ENCODE results near the gene NSFL1C. TPM values are rescaled to one million over a fixed set of nuclear protein-coding genes. Genes with fewer than 3 reads are reported as not detected.

Gene NSFL1C
- total and polyA plus RNA-seq, 2 experiments from 2014 or later, result 36.0 to 98.8 TPM

- no peak overlapping the region for H3K4me2 ChIP-seq
Measured at GRCh38 chr20:1463971-1464570, 2.6 kb downstream of the NSFL1C start.

GRCh38 chr20:1462834-1463233, 3.8 kb downstream of the NSFL1C start:
- TF ChIP-seq EZH2phosphoT487 (IDR thresholded peaks at IDR 0.05; ENCODE audit: low read depth, severe bottlenecking, unreplicated experiment) (no peak), EZH2 (IDR thresholded peaks at IDR 0.05; ENCODE audit: borderline replicate concordance) (no peak), CTCF (IDR thresholded peaks at IDR 0.05; ENCODE audit: poor library complexity) (no peak)
- H3K27ac ChIP-seq, result no peak overlapping the region
- no peak overlapping the region for H3K4me2 ChIP-seq
- no peaks in the 10 kb centered on the region for H3K9me2 ChIP-seq (replicated peaks; ENCODE audit: insufficient read depth)
- no peaks in the 10 kb centered on the region for H3K36me3 ChIP-seq (replicated peaks; ENCODE audit: insufficient read depth, low read depth)
- peaks cover 59% of the 10 kb centered on the region for H3K79me2 ChIP-seq
- WGBS (ENCODE audit: low lambda C conversion rate, missing lambda C conversion rate), result 93% methylated on average over 3 of the region's 3 CpGs
- no peak for DNase-seq (ENCODE audit: low spot score)
- no peak overlapping the region for H2AFZ ChIP-seq
- H3K4me1 ChIP-seq (ENCODE audit: insufficient read depth), result peaks cover 19% of the 10 kb centered on the region
- H3K9me3 ChIP-seq (ENCODE audit: low read depth), result no peaks in the 10 kb centered on the region
- H3K27me3 ChIP-seq, result no peaks in the 10 kb centered on the region
- H4K20me1 ChIP-seq (ENCODE audit: insufficient read depth, poor library complexity, severe bottlenecking), result peaks cover 41% of the 10 kb centered on the region
- no peak overlapping the region for H3K4me3 ChIP-seq

More at GRCh38 chr20:1463971-1464570, 2.6 kb downstream of the NSFL1C start:
- H3K36me3 ChIP-seq (replicated peaks; ENCODE audit: insufficient read depth, low read depth), result no peaks in the 10 kb centered on the region
- peaks cover 22% of the 10 kb centered on the region for H3K4me1 ChIP-seq (ENCODE audit: insufficient read depth)
- 95% methylated on average over 9 of the region's 9 CpGs for WGBS (ENCODE audit: low lambda C conversion rate, missing lambda C conversion rate)
- H3K27ac ChIP-seq, result no peak overlapping the region
- TF ChIP-seq CTCF (IDR thresholded peaks at IDR 0.05; ENCODE audit: poor library complexity) (no peak), EZH2phosphoT487 (IDR thresholded peaks at IDR 0.05; ENCODE audit: low read depth, severe bottlenecking, unreplicated experiment) (no peak)
- peaks cover 57% of the 10 kb centered on the region for H3K79me2 ChIP-seq
- no peaks in the 10 kb centered on the region for H3K9me2 ChIP-seq (replicated peaks; ENCODE audit: insufficient read depth)
- H3K27me3 ChIP-seq, result no peaks in the 10 kb centered on the region
- no peak overlapping the region for H2AFZ ChIP-seq
- H4K20me1 ChIP-seq (ENCODE audit: insufficient read depth, poor library complexity, severe bottlenecking), result peaks cover 41% of the 10 kb centered on the region
- no peak for DNase-seq (ENCODE audit: low spot score)
- H3K4me3 ChIP-seq, result no peak overlapping the region
- no peaks in the 10 kb centered on the region for H3K9me3 ChIP-seq (ENCODE audit: low read depth)

- no peak overlapping the region for H3K27ac ChIP-seq
- peaks cover 11% of the 10 kb centered on the region for H3K4me1 ChIP-seq (ENCODE audit: insufficient read depth)
- H3K79me2 ChIP-seq, result peaks cover 60% of the 10 kb centered on the region
- H3K9me3 ChIP-seq (ENCODE audit: low read depth), result no peaks in the 10 kb centered on the region
- peaks cover 41% of the 10 kb centered on the region for H4K20me1 ChIP-seq (ENCODE audit: insufficient read depth, poor library complexity, severe bottlenecking)
- no peak overlapping the region for H3K4me2 ChIP-seq
- H3K9me2 ChIP-seq (replicated peaks; ENCODE audit: insufficient read depth), result no peaks in the 10 kb centered on the region
- no peaks in the 10 kb centered on the region for H3K27me3 ChIP-seq
- no peak for DNase-seq (ENCODE audit: low spot score)
- no peak overlapping the region for H3K4me3 ChIP-seq
- TF ChIP-seq CTCF (IDR thresholded peaks at IDR 0.05; ENCODE audit: poor library complexity) (no peak), EZH2 (IDR thresholded peaks at IDR 0.05; ENCODE audit: borderline replicate concordance) (no peak), EZH2phosphoT487 (IDR thresholded peaks at IDR 0.05; ENCODE audit: low read depth, severe bottlenecking, unreplicated experiment) (no peak)
- 97% methylated on average over 3 of the region's 3 CpGs for WGBS (ENCODE audit: low lambda C conversion rate, missing lambda C conversion rate)
- no peaks in the 10 kb centered on the region for H3K36me3 ChIP-seq (replicated peaks; ENCODE audit: insufficient read depth, low read depth)
- no peak overlapping the region for H2AFZ ChIP-seq
Measured at GRCh38 chr20:1462001-1462400, 4.6 kb downstream of the NSFL1C start.

Measured in hepatocyte (in vitro differentiated cells).